ENCODE results near the gene KIAA0753. TPM values are rescaled to one million over a fixed set of nuclear protein-coding genes. Genes with fewer than 3 reads are reported as not detected.

KIAA0753 gene
- polyA plus RNA-seq, 3 donors from 2014 or later = 0.19 to 2.0 (median 1.1) TPM

- Mint-ChIP-seq H3K9me3 (no peaks in the 10 kb centered on the region), H3K27me3 (ENCODE audit: low read depth in 3 of 3) (peaks cover 1 to 7% (median 4%) of the 10 kb centered on the region in 3 donors), H3K4me3 (no peak overlapping the region), H3K4me1 (no peaks in the 10 kb centered on the region), H3K27ac (no peak overlapping the region), H3K36me3 (no peaks in the 10 kb centered on the region)
- no peak for DNase-seq
Observed at GRCh38 chr17:6530324-6530920, 110.1 kb downstream of the KIAA0753 start.

GRCh38 chr17:6528557-6528956, 112.0 kb downstream of the KIAA0753 start:
- Mint-ChIP-seq H3K27me3 (ENCODE audit: low read depth in 3 of 3) (peaks cover 1 to 5% (median 3%) of the 10 kb centered on the region in 3 donors), H3K9me3 (no peaks in the 10 kb centered on the region), H3K4me3 (no peak overlapping the region), H3K27ac (no peak overlapping the region), H3K4me1 (no peaks in the 10 kb centered on the region), H3K36me3 (no peaks in the 10 kb centered on the region)
- no peak for DNase-seq

Other genes starting within 250 kb of the KIAA0753 start
- not detected for gene AIPL1, start 205.6 kb downstream of the KIAA0753 start, polyA plus RNA-seq
- gene PIMREG, start 196.3 kb downstream of the KIAA0753 start, polyA plus RNA-seq = 1 to 10 TPM; 1.4 to 1.6 (median 1.5) TPM
- under 1 TPM in 1 of 3 donors, not detected in 2; 0.02 TPM for gene PITPNM3, start 84.2 kb downstream of the KIAA0753 start, polyA plus RNA-seq
- gene TXNDC17, start 349 bp upstream of the KIAA0753 start, polyA plus RNA-seq = 100 to 1,000 TPM in 2 of 3 donors, 10 to 100 TPM in 1; 79.2 to 111 (median 107) TPM
- gene MED31, start 10.9 kb upstream of the KIAA0753 start, polyA plus RNA-seq = 10 to 100 TPM; 34.0 to 50.8 (median 34.4) TPM
- gene C17orf100, start 11.1 kb upstream of the KIAA0753 start, polyA plus RNA-seq = 1 to 10 TPM in 2 of 3 donors, not detected in 1; 1.7 to 5.2 TPM
- gene SLC13A5, start 72.7 kb upstream of the KIAA0753 start, polyA plus RNA-seq = not detected
- 10 to 100 TPM in 2 of 3 donors, 1 to 10 TPM in 1; 9.7 to 79.6 (median 39.2) TPM for gene XAF1, start 115.3 kb upstream of the KIAA0753 start, polyA plus RNA-seq
- gene FBXO39, start 135.5 kb upstream of the KIAA0753 start, polyA plus RNA-seq = not detected
- gene TEKT1, start 191.0 kb upstream of the KIAA0753 start, polyA plus RNA-seq = not detected

All from immature natural killer cell (primary cell).